Gastrocnemius medialis (tissue), 4 donors: Measurements from ENCODE around the gene ZNF892. TPM values are rescaled to one million over a fixed set of nuclear protein-coding genes. Genes with fewer than 3 reads are reported as not detected.

Experiments used
- ATAC-seq, 2 donors: fragments of 150-250 bp; one replicate each; pipeline ENCODE4 v1.9.1; 2016
- DNase-seq, 2 donors: peaks; one replicate each; pipeline ENCODE4 v3.0.0-alpha.2; 2019
- H3K27ac ChIP-seq, 4 donors: fragments of 200-600 bp; sonication (generic); 1 replicate in 1 of 4; 2 replicates in 3 of 4; pipeline ENCODE4 v1.5.1; 2016 to 2018; ENCODE audit warnings: mild to moderate bottlenecking in 2 of 4, moderate library complexity in 1 of 4
- H3K27me3 ChIP-seq, 3 donors: fragments of 200-600 bp; sonication (generic) in 2 of 3; 1 replicate in 1 of 3; 2 replicates in 2 of 3; pipeline versions ENCODE4 v1.5.1 to v1.6.0; 2016 to 2019; ENCODE audit warnings: mild to moderate bottlenecking in 1 of 3, moderate library complexity in 1 of 3
- H3K36me3 ChIP-seq, 2 donors: fragments of 200-600 bp; sonication (generic) in 1 of 2; one replicate each; pipeline ENCODE4 v1.5.1; 2017 to 2018
- H3K4me1 ChIP-seq, 2 donors: fragments of 200-600 bp; sonication (generic) in 1 of 2; one replicate each; pipeline ENCODE4 v1.5.1; 2016 to 2017; ENCODE audit warnings: mild to moderate bottlenecking in 2 of 2
- H3K4me3 ChIP-seq, 4 donors: fragments of 200-600 bp; sonication (generic) in 3 of 4; 1 replicate in 1 of 4; 2 replicates in 3 of 4; pipeline ENCODE4 v1.5.1; 2016 to 2019; ENCODE audit warnings: mild to moderate bottlenecking in 2 of 4
- H3K9me3 ChIP-seq, 3 donors: fragments of 200-600 bp; sonication (generic) in 2 of 3; 1 replicate in 1 of 3; 2 replicates in 2 of 3; pipeline ENCODE4 v1.5.1; 2016 to 2019
- POLR2A ChIP-seq, 2 donors: fragments of 450-650 bp; IDR thresholded peaks; one replicate each; pipeline ENCODE4 v1.6.1; 2017; ENCODE audit warnings: antibody characterized with exemption in 2 of 2, mild to moderate bottlenecking in 2 of 2, moderate library complexity in 2 of 2
- in situ Hi-C, 4 donors: fragments of 200-750 bp; cut with MboI; loops; one replicate each; pipeline versions ENCODE4 v1.15.0 to v1.8.0; 2017; ENCODE audit warnings: low sequenced_read_pairs in 4 of 4
- intact Hi-C: fragments of 100-400 bp; cut with DNase I; formaldehyde crosslinking; loops from one replicate; pipeline ENCODE4 v1.15.1; 2023; ENCODE audit warnings: low total_unique reads
- total RNA-seq, 4 donors: library from RNA; depleted of rRNA; stranded (reverse); fragments of >200 nt; gene quantifications; one replicate each; pipeline versions ENCODE4 v1.1.0 to v1.2.3, GENCODE V29; 2016
- TF ChIP-seq, protein P1 (sequence below), 5 experiments: fragments of 450-650 bp in 3 of 5; fragments of 200-600 bp in 2 of 5; sonication (generic) in 2 of 5; IDR thresholded peaks in 4 of 5; conservative IDR thresholded peaks in 1 of 5; 1 replicate in 4 of 5; 2 replicates in 1 of 5; pipeline ENCODE4 v1.5.1; 2016 to 2019; ENCODE audit warnings: antibody characterized with exemption in 5 of 5, mild to moderate bottlenecking in 3 of 5, moderate library complexity in 3 of 5

ZNF892 gene
- total RNA-seq, 4 donors from 2014 or later, result 1.5 to 4.5 (median 2.1) TPM

DNA sequence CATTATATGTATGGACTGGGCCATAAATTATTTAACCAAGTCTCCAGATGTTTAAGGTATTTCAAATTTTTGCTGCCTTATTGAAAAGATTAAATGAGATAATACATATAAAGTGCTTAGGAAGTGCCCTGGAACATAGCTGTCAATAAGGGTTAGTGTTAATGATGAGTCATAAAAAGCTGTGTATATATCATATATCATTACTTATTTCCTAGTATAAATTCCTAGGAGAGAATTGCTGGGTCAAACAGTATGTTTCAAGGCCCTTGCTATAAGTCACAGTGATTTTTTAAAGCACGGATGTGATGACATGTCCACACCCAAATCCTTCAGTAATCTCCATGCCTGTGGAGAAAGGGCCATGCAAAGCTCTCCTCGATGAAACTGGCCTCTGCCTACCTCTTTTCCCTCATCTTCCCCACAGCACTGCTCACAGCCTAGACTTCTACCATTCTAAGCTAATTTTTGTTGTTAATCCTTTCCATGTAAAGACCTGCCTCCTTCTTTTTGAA, 33.2 kb upstream of the ZNF892 start:
- in situ Hi-C loops, result no loop called here
- ATAC-seq (no peak), DNase-seq (no peak)
- Histone ChIP-seq H3K27ac (no peak overlapping the region), H3K4me1 (no peaks in the 10 kb centered on the region), H3K9me3 (no peaks in the 10 kb centered on the region), H3K4me3 (no peak overlapping the region), H3K27me3 (no peaks in the 10 kb centered on the region), H3K36me3 (peaks cover 0 to 15% of the 10 kb centered on the region in 2 donors)
- intact Hi-C loops, result no loop called here
- TF ChIP-seq, protein P1, sequence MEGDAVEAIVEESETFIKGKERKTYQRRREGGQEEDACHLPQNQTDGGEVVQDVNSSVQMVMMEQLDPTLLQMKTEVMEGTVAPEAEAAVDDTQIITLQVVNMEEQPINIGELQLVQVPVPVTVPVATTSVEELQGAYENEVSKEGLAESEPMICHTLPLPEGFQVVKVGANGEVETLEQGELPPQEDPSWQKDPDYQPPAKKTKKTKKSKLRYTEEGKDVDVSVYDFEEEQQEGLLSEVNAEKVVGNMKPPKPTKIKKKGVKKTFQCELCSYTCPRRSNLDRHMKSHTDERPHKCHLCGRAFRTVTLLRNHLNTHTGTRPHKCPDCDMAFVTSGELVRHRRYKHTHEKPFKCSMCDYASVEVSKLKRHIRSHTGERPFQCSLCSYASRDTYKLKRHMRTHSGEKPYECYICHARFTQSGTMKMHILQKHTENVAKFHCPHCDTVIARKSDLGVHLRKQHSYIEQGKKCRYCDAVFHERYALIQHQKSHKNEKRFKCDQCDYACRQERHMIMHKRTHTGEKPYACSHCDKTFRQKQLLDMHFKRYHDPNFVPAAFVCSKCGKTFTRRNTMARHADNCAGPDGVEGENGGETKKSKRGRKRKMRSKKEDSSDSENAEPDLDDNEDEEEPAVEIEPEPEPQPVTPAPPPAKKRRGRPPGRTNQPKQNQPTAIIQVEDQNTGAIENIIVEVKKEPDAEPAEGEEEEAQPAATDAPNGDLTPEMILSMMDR (IDR thresholded peaks at IDR 0.05 in 4 of 5, conservative IDR thresholded peaks at IDR 0.05 in 1 of 5), result no peak
- TF ChIP-seq POLR2A (IDR thresholded peaks at IDR 0.05), result no peak

DNA sequence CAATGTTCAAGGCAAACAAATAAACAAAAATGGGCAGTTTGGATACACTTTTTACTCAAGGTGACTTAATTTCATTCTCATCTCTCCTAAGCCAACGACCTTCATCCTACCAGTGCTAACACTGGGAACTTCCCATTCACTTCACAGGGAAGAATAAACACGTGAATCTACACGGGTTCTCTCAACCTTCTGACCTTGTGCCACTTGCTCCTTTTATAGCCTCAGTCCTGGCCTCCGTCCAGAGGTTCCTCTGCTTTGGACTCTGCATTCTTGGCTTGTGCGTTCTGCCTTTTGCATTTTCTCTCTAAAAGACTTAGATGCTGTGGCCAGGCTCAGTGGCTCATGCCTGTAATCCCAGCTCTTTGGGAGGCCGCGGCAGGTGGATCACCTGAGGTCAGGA, 27.9 kb upstream of the ZNF892 start:
- no peak for TF ChIP-seq POLR2A (IDR thresholded peaks at IDR 0.05)
- TF ChIP-seq, protein P1 (IDR thresholded peaks at IDR 0.05 in 4 of 5, conservative IDR thresholded peaks at IDR 0.05 in 1 of 5), result no peak

DNA sequence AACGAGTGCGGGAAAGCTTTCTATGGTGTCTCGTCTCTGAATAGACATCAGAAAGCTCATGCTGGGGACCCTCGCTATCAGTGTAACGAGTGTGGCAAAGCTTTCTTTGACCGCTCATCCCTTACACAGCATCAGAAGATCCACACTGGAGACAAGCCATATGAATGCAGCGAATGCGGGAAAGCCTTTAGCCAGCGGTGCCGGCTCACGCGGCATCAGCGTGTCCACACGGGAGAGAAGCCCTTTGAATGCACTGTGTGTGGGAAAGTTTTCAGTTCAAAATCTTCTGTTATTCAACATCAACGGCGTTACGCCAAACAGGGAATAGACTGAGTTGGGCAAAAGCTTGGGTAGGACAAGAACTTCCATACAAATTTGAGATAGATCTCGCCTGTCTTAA, 25.5 kb upstream of the ZNF892 start:
- TF ChIP-seq, protein P1 (IDR thresholded peaks at IDR 0.05 in 4 of 5, conservative IDR thresholded peaks at IDR 0.05 in 1 of 5), result no peak
- no peak for TF ChIP-seq POLR2A (IDR thresholded peaks at IDR 0.05)
- in situ Hi-C loops (no loop called here), intact Hi-C loops (no loop called here)
- H3K27me3 ChIP-seq, result no peaks in the 10 kb centered on the region
- H3K27ac ChIP-seq, result no peak overlapping the region
- ATAC-seq (no peak), DNase-seq (no peak)
- H3K4me3 ChIP-seq, result no peak overlapping the region
- H3K4me1 ChIP-seq, result no peaks in the 10 kb centered on the region
- no peaks in the 10 kb centered on the region for H3K9me3 ChIP-seq
- H3K36me3 ChIP-seq, result peaks cover 6 to 62% of the 10 kb centered on the region in 2 donors

More for the DNA sequence above, 27.9 kb upstream of the ZNF892 start:
- peaks cover 6 to 62% of the 10 kb centered on the region in 2 donors for H3K36me3 ChIP-seq
- in situ Hi-C loops (no loop called here), intact Hi-C loops (no loop called here)
- no peaks in the 10 kb centered on the region for H3K9me3 ChIP-seq
- H3K27me3 ChIP-seq, result no peaks in the 10 kb centered on the region
- H3K4me3 ChIP-seq, result no peak overlapping the region
- no peak overlapping the region for H3K27ac ChIP-seq
- DNase-seq (no peak), ATAC-seq (no peak)
- H3K4me1 ChIP-seq, result no peaks in the 10 kb centered on the region

DNA sequence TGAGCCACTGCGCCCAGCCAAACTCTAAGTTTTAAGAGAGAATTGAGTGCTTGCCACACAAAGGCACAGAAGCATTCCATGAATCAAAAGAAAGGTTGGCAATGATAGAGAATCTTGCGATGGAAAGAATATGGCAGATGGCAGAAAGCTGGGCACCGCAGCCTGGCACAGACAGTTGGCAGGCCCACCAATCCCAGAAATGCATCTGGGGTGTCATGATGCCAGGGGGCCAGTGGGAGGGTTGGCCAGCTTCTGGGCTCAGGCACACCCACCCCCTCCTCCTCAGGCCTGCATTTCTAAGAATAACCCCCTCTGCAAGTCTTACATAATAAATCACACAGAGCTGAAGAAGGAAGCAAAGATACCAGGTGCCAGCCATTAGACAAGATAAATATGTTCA, 22.1 kb upstream of the ZNF892 start:
- Histone ChIP-seq H3K36me3 (peaks cover 6 to 36% of the 10 kb centered on the region in 2 donors), H3K27ac (no peak overlapping the region), H3K4me1 (no peaks in the 10 kb centered on the region), H3K4me3 (no peak overlapping the region), H3K9me3 (no peaks in the 10 kb centered on the region), H3K27me3 (no peaks in the 10 kb centered on the region)
- intact Hi-C loops, result no loop called here
- TF ChIP-seq, protein P1 (IDR thresholded peaks at IDR 0.05 in 4 of 5, conservative IDR thresholded peaks at IDR 0.05 in 1 of 5), result no peak
- no peak for TF ChIP-seq POLR2A (IDR thresholded peaks at IDR 0.05)
- in situ Hi-C loops, result no loop called here
- DNase-seq, result no peak
- no peak for ATAC-seq

DNA sequence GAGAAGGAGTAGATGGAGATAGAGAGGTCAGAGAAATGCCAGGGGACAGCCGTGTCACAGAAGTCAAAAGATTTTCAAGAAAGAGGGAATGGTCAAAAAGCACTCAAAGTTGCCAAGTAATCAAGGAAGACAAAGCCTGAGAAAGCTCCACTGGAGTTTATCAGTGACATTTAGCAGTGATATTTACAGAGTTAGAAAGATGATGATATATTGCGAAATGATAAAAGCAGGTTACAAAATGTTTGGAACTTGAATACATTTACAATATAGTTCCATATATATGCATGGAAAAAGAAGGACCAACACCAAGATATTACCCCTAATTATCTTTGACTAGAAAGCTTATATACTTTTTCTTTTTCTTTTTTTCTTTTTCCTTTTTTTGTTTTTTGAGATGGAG, 21.3 kb upstream of the ZNF892 start:
- no peak for ATAC-seq
- intact Hi-C loops (no loop called here), in situ Hi-C loops (no loop called here)
- Histone ChIP-seq H3K27me3 (no peaks in the 10 kb centered on the region), H3K27ac (no peak overlapping the region), H3K4me1 (no peaks in the 10 kb centered on the region), H3K4me3 (no peak overlapping the region), H3K36me3 (peaks cover 6 to 28% of the 10 kb centered on the region in 2 donors), H3K9me3 (no peaks in the 10 kb centered on the region)
- no peak for DNase-seq
- TF ChIP-seq, protein P1 (IDR thresholded peaks at IDR 0.05 in 4 of 5, conservative IDR thresholded peaks at IDR 0.05 in 1 of 5), result no peak
- TF ChIP-seq POLR2A (IDR thresholded peaks at IDR 0.05), result no peak
